Astrocyte (in vitro differentiated cells and primary cell): ENCODE results near the gene GIGYF2. TPM values are rescaled to one million over a fixed set of nuclear protein-coding genes. Genes with fewer than 3 reads are reported as not detected.
A peak's percentile ranks its signal among the peaks of the same experiment; 100 is the strongest.

Source experiments
- DNase-seq: peaks from one replicate; pipeline ENCODE4 v3.0.0-alpha.2; 2010; ENCODE audit warnings: low read depth
- FAIRE-seq: peaks from 2 replicates; lab custom pipeline; 2011; peaks lifted over from hg19 to GRCh38; lab: Jason Lieb, UNC
- H2AFZ ChIP-seq: 2 replicates; pipeline ENCODE4 v1.6.0; 2012; ENCODE audit warnings: low read depth, low read length, inconsistent platforms
- H3K27ac ChIP-seq: 2 replicates; pipeline ENCODE4 v1.5.1; 2011; ENCODE audit warnings: low read depth, low read length, inconsistent platforms
- H3K27me3 ChIP-seq: 2 replicates; pipeline ENCODE4 v1.6.0; 2011; ENCODE audit warnings: low read length, inconsistent platforms; ENCODE audit not compliant: insufficient read depth
- H3K36me3 ChIP-seq: 2 replicates; pipeline ENCODE4 v1.5.1; 2011; ENCODE audit warnings: low read length, inconsistent platforms; ENCODE audit not compliant: insufficient read depth
- H3K4me1 ChIP-seq: 2 replicates; pipeline ENCODE4 v1.5.1; 2011; ENCODE audit warnings: low read length, inconsistent platforms; ENCODE audit not compliant: insufficient read depth
- H3K4me2 ChIP-seq: 2 replicates; pipeline ENCODE4 v1.6.0; 2012; ENCODE audit warnings: low read length, inconsistent platforms
- H3K4me3 ChIP-seq: 2 replicates; pipeline ENCODE4 v1.5.1; 2011; ENCODE audit warnings: low read depth, mild to moderate bottlenecking, low read length, inconsistent platforms; ENCODE audit not compliant: insufficient read depth
- H3K79me2 ChIP-seq: 2 replicates; pipeline ENCODE4 v1.6.0; 2012; ENCODE audit warnings: mild to moderate bottlenecking, low read length, inconsistent platforms; ENCODE audit not compliant: insufficient read depth
- H3K9ac ChIP-seq: 2 replicates; pipeline ENCODE4 v1.6.0; 2012; ENCODE audit warnings: mild to moderate bottlenecking, low read length, inconsistent platforms
- H3K9me3 ChIP-seq: 2 replicates; pipeline ENCODE4 v1.5.1; 2012; ENCODE audit warnings: low read depth, mild to moderate bottlenecking, low read length, inconsistent platforms; ENCODE audit not compliant: insufficient read depth
- H4K20me1 ChIP-seq: 2 replicates; pipeline ENCODE4 v1.6.0; 2012; ENCODE audit warnings: low read length, inconsistent platforms; ENCODE audit not compliant: insufficient read depth
- H3K27ac Mint-ChIP-seq: one replicate; pipeline ENCODE4 v1.8.0; 2021; ENCODE audit warnings: mild to moderate bottlenecking, mixed read lengths; ENCODE audit not compliant: unreplicated experiment
- H3K27me3 Mint-ChIP-seq: one replicate; pipeline ENCODE4 v1.8.0; 2021; ENCODE audit warnings: low read depth, mixed read lengths; ENCODE audit not compliant: unreplicated experiment
- H3K36me3 Mint-ChIP-seq: one replicate; pipeline ENCODE4 v1.8.0; 2021; ENCODE audit warnings: low read depth, mixed read lengths; ENCODE audit not compliant: unreplicated experiment
- H3K4me1 Mint-ChIP-seq: one replicate; pipeline ENCODE4 v1.8.0; 2021; ENCODE audit warnings: low read depth, mixed read lengths; ENCODE audit not compliant: unreplicated experiment
- H3K4me3 Mint-ChIP-seq: one replicate; pipeline ENCODE4 v1.8.0; 2021; ENCODE audit warnings: mild to moderate bottlenecking, moderate library complexity, mixed read lengths; ENCODE audit not compliant: unreplicated experiment
- H3K9me3 Mint-ChIP-seq: one replicate; pipeline ENCODE4 v1.8.0; 2021; ENCODE audit warnings: mild to moderate bottlenecking, mixed read lengths; ENCODE audit not compliant: unreplicated experiment
- CTCF ChIP-seq: IDR thresholded peaks from 2 replicates; pipeline ENCODE4 v1.5.1; 2011; ENCODE audit warnings: low read depth, mild to moderate bottlenecking, inconsistent platforms, low read length, moderate library complexity; ENCODE audit not compliant: insufficient read depth
- EZH2 ChIP-seq: IDR thresholded peaks from 2 replicates; pipeline ENCODE4 v1.6.1; 2012; ENCODE audit warnings: mild to moderate bottlenecking, low read length, inconsistent platforms; ENCODE audit not compliant: insufficient read depth
- total RNA-seq: library from RNA; stranded (reverse); gene quantifications from 2 replicates; pipeline ENCODE4 v1.2.1, GENCODE V29; 2021

The GIGYF2 gene
- total RNA-seq, 1 donor from 2014 or later: 47.1 TPM

- Mint-ChIP-seq H3K4me1 (no peaks in the 10 kb centered on the region), H3K27me3 (no peaks in the 10 kb centered on the region), H3K9me3 (no peaks in the 10 kb centered on the region), H3K4me3 (no peak overlapping the region), H3K36me3 (peaks cover 14% of the 10 kb centered on the region), H3K27ac (no peak overlapping the region)
- Histone ChIP-seq H3K4me1 (no peaks in the 10 kb centered on the region), H3K27ac (no peak overlapping the region), H3K9me3 (no peaks in the 10 kb centered on the region), H3K27me3 (no peaks in the 10 kb centered on the region), H2AFZ (no peak overlapping the region), H3K79me2 (no peaks in the 10 kb centered on the region), H3K4me2 (no peak overlapping the region), H3K9ac (no peak overlapping the region), H4K20me1 (peaks cover 7% of the 10 kb centered on the region), H3K4me3 (no peak overlapping the region), H3K36me3 (peaks cover 15% of the 10 kb centered on the region)
- DNase-seq (no peak), FAIRE-seq (peak; percentile 47)
- TF ChIP-seq EZH2 (no peak), CTCF (no peak)
These were observed 101.1 kb downstream of the GIGYF2 start for GRCh38 chr2:232798187-232798586.

GRCh38 chr2:232800166-232800565 lies 103.0 kb downstream of the GIGYF2 start:
- Histone ChIP-seq H3K79me2 (peaks cover 2% of the 10 kb centered on the region), H3K36me3 (peaks cover 12% of the 10 kb centered on the region), H3K4me3 (no peak overlapping the region), H3K27ac (no peak overlapping the region), H3K27me3 (no peaks in the 10 kb centered on the region), H3K4me2 (no peak overlapping the region), H3K9me3 (no peaks in the 10 kb centered on the region), H2AFZ (no peak overlapping the region), H4K20me1 (peaks cover 9% of the 10 kb centered on the region), H3K9ac (no peak overlapping the region), H3K4me1 (no peaks in the 10 kb centered on the region)
- Mint-ChIP-seq H3K4me3 (no peak overlapping the region), H3K27ac (no peak overlapping the region), H3K4me1 (no peaks in the 10 kb centered on the region), H3K27me3 (no peaks in the 10 kb centered on the region), H3K36me3 (peaks cover 14% of the 10 kb centered on the region), H3K9me3 (no peaks in the 10 kb centered on the region)
- FAIRE-seq (no peak), DNase-seq (no peak)
- TF ChIP-seq CTCF (no peak), EZH2 (no peak)

- H3K27me3 Mint-ChIP-seq: no peaks in the 10 kb centered on the region
- no peak overlapping the region for H3K9ac ChIP-seq
- no peaks in the 10 kb centered on the region for H3K27me3 ChIP-seq
- peaks cover 20% of the 10 kb centered on the region for H4K20me1 ChIP-seq
- peaks cover 10% of the 10 kb centered on the region for H3K36me3 ChIP-seq
- no peak overlapping the region for H3K27ac Mint-ChIP-seq
- H3K9me3 ChIP-seq: no peaks in the 10 kb centered on the region
- no peak overlapping the region for H3K4me3 Mint-ChIP-seq
- H3K4me1 ChIP-seq: no peaks in the 10 kb centered on the region
- H3K27ac ChIP-seq: no peak overlapping the region
- no peaks in the 10 kb centered on the region for H3K4me1 Mint-ChIP-seq
- no peaks in the 10 kb centered on the region for H3K9me3 Mint-ChIP-seq
- TF ChIP-seq CTCF (no peak), EZH2 (no peak)
- FAIRE-seq (no peak), DNase-seq (no peak)
- H3K79me2 ChIP-seq: peaks cover 5% of the 10 kb centered on the region
- H2AFZ ChIP-seq: no peak overlapping the region
- peaks cover 14% of the 10 kb centered on the region for H3K36me3 Mint-ChIP-seq
- H3K4me2 ChIP-seq: no peak overlapping the region
- no peak overlapping the region for H3K4me3 ChIP-seq
These were observed 105.0 kb downstream of the GIGYF2 start for GRCh38 chr2:232802091-232802490.
